AG04450 (cell line): ENCODE measurements around the gene EDC3. TPM values are rescaled to one million over a fixed set of nuclear protein-coding genes. Genes with fewer than 3 reads are reported as not detected.
A peak's percentile ranks its signal among the peaks of the same experiment; 100 is the strongest.
"Not testable (repeated sequence)": the region's sequence is repeated elsewhere in the genome, so short reads cannot be mapped to it uniquely, and the experiment has no call there.

Source experiments
- CTCF ChIA-PET: fragments of 300-600, 350-600 bp; formaldehyde crosslinking; extraction: SDS; loops from one replicate; lab custom pipeline; 2022; ENCODE audit warnings: antibody characterized with exemption, inconsistent platforms; lab: Charles Lee
- POLR2A ChIA-PET: fragments of 350-600 bp; formaldehyde crosslinking; extraction: SDS; loops from one replicate; lab custom pipeline; 2021; ENCODE audit warnings: antibody characterized with exemption, inconsistent platforms; lab: Yijun Ruan, JAX
- DNase-seq: peaks from one replicate; pipeline ENCODE4 v3.0.0-alpha.2; 2011; ENCODE audit warnings: low read depth, low spot score
- H3K27ac ChIP-seq: one replicate; pipeline ENCODE4 v1.5.1; 2012; ENCODE audit warnings: low read depth, low read length, control low read depth
- H3K27me3 ChIP-seq: one replicate; pipeline ENCODE4 v1.6.0; 2012; ENCODE audit warnings: low read length; ENCODE audit not compliant: control insufficient read depth, insufficient read depth
- H3K4me3 ChIP-seq: 2 replicates; pipeline ENCODE4 v1.5.1; 2011; ENCODE audit warnings: mild to moderate bottlenecking, low read depth, low read length, control low read depth
- H3K9me3 ChIP-seq: 2 replicates; pipeline ENCODE4 v1.5.1; 2012; ENCODE audit warnings: low read length; ENCODE audit not compliant: control insufficient read depth, insufficient read depth
- polyA plus RNA-seq: library from polyadenylated mRNA; depleted of rRNA; stranded (reverse); fragments of >200 nt; gene quantifications from 2 replicates; pipeline ENCODE4 v1.2.3, GENCODE V29; 2011
- TF ChIP-seq, protein P1 (sequence below): IDR thresholded peaks from 2 replicates; pipeline ENCODE4 v1.5.1; 2011; ENCODE audit warnings: low read depth, low read length, control low read depth, inconsistent platforms

The EDC3 gene
- polyA plus RNA-seq, 1 experiment, result 37.1 TPM

DNA sequence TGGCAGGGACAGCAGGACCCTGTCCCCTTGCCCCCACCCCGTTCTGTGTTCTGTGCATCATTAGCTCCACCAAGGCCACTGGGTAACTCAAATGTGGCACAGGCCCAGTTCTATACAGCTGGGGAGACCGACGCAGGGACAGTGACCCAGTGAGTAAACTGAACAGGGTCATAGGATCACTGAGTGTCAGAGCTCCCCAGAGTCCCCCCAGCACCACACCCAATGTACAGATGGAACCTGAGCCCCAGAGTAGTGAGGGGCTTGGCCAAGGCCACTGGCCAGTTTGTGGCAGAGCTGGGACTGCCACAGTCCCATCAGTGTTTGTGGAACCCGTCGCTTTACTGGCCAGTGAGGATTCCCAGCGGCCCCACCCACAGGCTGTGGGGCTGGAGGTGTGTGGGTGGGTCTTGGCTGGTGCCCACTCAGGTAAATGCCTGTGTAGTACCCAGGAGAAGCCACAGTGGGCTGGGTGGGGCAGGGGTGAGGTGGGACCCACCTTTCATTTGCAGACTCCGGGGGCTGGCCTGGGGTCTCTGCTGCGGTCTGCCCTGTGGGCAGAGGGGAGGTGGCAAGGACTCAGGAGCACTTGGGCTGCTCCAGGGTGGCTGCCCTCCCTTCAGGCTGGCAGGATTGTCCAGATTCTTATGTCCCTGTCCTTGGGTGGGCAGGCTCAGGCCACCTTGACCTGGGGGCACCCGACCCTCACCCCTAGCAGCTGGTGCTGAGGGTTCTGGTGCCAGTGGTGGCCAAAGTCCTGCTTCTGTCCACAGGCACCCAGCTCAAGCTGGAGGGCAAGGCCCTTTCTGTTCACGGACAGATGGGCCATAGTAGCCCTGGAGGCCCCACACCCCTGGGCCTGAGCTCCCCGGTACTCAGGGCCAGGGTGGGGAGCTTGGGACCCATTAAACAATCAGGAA lies 91.8 kb downstream of the EDC3 start:
- TF ChIP-seq, protein P1, sequence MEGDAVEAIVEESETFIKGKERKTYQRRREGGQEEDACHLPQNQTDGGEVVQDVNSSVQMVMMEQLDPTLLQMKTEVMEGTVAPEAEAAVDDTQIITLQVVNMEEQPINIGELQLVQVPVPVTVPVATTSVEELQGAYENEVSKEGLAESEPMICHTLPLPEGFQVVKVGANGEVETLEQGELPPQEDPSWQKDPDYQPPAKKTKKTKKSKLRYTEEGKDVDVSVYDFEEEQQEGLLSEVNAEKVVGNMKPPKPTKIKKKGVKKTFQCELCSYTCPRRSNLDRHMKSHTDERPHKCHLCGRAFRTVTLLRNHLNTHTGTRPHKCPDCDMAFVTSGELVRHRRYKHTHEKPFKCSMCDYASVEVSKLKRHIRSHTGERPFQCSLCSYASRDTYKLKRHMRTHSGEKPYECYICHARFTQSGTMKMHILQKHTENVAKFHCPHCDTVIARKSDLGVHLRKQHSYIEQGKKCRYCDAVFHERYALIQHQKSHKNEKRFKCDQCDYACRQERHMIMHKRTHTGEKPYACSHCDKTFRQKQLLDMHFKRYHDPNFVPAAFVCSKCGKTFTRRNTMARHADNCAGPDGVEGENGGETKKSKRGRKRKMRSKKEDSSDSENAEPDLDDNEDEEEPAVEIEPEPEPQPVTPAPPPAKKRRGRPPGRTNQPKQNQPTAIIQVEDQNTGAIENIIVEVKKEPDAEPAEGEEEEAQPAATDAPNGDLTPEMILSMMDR, result no peak
- Histone ChIP-seq H3K27ac (no peak overlapping the region), H3K9me3 (no peaks in the 10 kb centered on the region; the same call in 1 of the 2 replicates), H3K4me3 (no peak overlapping the region), H3K27me3 (peaks cover 16% of the 10 kb centered on the region)
- ChIA-PET CTCF (no interaction called here), POLR2A (no interaction called here)
- DNase-seq, result no peak

DNA sequence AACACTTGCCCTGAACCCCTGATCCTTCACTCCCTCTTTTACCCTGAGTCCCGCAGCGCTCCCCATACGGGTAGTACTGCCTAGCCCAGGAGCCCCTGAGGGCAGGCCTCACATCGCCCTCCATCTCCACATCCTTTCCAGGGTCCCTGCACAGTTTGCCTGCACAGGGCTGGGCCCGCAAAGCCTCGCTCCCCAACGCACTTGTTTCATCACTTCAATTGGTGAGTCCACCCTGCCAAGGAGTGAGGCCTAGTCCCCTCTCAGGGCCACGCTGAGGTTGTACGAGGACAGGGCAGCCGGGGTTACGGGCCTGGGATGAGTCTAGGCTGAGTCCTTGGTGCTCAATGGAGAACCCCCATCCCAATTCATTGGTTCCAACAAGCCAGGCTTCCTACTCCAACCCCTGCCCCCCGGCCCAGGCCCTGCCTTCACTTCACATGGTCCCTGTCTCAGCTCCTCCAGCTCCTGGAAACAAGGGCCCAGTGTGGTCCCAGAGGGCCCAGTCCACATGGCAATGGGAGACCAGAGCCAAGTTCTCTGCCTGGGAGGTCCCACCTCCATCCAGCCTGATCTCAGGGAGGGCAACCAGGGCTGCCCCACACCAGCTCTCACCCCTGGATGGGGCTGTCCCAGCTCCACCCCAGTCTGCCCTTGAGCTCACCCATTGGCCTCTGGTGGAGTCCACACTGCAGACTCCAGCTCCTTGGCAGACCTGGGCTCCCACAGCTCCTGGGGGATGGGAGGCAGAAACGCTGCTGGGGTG lies 92.6 kb downstream of the EDC3 start:
- no peak for DNase-seq
- no peak overlapping the region for H3K4me3 ChIP-seq
- no peaks in the 10 kb centered on the region; the same call in 1 of the 2 replicates for H3K9me3 ChIP-seq
- CTCF ChIA-PET, result no interaction called here
- POLR2A ChIA-PET, result no interaction called here
- H3K27me3 ChIP-seq, result peaks cover 8% of the 10 kb centered on the region
- TF ChIP-seq, protein P1, result no peak
- H3K27ac ChIP-seq, result no peak overlapping the region

DNA sequence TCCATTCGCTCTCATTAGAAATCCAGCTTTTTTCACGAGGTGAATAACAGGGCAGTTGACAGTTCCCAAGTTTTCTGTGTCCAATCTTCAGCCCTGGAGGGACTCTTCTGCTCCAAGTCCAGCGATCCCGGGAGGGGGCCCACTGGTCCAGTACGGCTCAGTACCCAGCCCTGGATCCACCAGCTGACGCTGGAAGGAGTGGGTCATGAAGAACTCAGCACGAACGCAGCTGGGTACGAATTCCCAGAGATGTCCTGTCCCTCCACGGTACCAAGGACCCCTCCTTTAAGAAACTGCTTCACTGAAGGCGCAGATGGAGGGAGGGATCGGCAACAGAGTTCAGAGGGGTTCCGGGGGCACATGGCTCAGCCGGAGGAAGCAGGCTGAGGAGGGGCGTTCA lies 96.7 kb downstream of the EDC3 start:
- peak overlapping the region; percentile 75 for H3K4me3 ChIP-seq
- no peak overlapping the region for H3K27ac ChIP-seq
- CTCF ChIA-PET, result interaction anchor here (0.9 to 1.0 kb wide), 2 partner anchors 15 to 22 kb away, joined by 3 to 4 read pairs; no protein-coding TSS in a partner anchor
- TF ChIP-seq, protein P1, result no peak
- POLR2A ChIA-PET, result interaction anchor here (0.6 to 2.0 kb wide), 3 partner anchors 16 to 53 kb away, joined by 3 to 9 read pairs (median 5); partner anchors contain the start of gene CLK3
- H3K9me3 ChIP-seq, result no peaks in the 10 kb centered on the region; the same call in 1 of the 2 replicates
- DNase-seq, result no peak
- H3K27me3 ChIP-seq, result no peaks in the 10 kb centered on the region

DNA sequence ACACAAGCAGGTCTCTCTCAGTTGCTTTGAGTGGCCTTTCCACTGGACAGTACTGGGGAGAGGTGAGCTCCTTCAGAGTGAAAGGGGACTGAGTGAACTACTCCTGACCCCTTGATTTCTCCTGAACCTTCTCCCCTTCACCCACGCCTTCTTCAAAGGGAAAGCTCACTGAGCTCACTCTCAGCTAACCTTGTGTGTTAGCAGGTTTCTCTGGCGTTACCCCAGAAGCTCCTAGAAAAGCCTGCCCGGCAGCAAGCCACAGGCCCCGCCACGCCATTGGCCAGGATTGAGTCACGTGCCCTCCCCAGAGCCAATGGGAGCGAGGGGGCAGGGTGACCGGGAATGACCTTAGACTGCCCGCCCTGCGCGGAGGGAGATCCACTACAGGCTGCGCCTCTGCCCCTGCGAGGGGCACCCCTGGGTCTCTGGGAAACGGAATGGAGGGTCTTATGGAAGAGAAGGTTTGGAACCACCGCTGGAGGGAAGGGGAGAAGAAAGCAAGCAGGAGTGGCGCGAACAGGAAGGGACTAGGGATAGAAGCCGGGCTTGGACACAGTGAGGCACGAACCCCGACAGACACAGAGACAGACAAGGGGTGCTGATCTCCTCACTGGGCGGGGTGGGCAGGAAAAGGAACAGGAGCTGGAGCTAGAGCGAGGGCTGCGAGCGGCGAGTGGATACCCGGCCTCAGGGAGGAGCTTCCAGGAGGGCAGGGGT lies 97.5 kb downstream of the EDC3 start:
- H3K27me3 ChIP-seq, result no peaks in the 10 kb centered on the region
- TF ChIP-seq, protein P1, result no peak
- ChIA-PET POLR2A (interaction anchor here (0.6 to 2.0 kb wide), 4 partner anchors 13 to 560 kb away, joined by 3 to 9 read pairs (median 4); partner anchors contain the start of gene CLK3), CTCF (interaction anchor here (0.9 to 1.1 kb wide), 4 partner anchors 16 to 352 kb away, joined by 3 to 5 read pairs (median 4); no protein-coding TSS in a partner anchor)
- H3K9me3 ChIP-seq, result no peaks in the 10 kb centered on the region; the same call in 1 of the 2 replicates
- no peak for DNase-seq
- peak overlapping the region; percentile 57 for H3K27ac ChIP-seq
- H3K4me3 ChIP-seq, result peak overlapping the region; percentile 75

DNA sequence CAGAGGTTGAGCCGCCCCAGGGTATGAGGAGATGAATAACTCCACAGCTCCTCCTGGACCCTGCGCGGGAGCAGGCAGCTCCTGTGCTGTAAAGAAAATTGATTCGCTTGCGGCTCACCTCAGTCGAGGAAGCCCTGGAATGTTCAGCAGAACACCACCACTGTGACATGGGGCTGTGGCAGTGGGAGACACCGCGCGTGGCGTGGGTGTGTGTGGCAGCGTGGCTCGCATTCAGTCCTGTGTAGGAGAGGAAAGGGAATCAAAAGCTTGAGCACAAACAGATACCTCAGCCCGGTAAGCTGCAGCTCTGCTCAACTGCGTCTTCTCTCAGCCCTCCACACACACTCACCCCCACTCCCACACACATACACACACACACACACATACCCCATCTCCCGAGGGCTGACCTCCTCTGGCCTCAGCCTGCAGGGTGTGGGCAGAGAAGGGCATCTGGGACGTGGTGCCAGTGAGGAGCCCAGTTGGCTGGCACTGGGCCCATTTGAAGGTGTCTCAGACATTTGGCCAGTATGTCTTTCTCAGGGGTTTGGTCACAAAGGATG lies 98.6 kb downstream of the EDC3 start:
- H3K9me3 ChIP-seq, H3K27ac ChIP-seq, DNase-seq, H3K27me3 ChIP-seq, H3K4me3 ChIP-seq: not testable (repeated sequence)
- ChIA-PET POLR2A (interaction anchor here (1.9 to 2.0 kb wide), 2 partner anchors 18 to 51 kb away, joined by 5 to 9 read pairs; partner anchors contain the start of gene CLK3), CTCF (interaction anchor here (1.1 kb wide), 1 partner anchor 353 kb away, joined by 3 read pairs; no protein-coding TSS in a partner anchor)

DNA sequence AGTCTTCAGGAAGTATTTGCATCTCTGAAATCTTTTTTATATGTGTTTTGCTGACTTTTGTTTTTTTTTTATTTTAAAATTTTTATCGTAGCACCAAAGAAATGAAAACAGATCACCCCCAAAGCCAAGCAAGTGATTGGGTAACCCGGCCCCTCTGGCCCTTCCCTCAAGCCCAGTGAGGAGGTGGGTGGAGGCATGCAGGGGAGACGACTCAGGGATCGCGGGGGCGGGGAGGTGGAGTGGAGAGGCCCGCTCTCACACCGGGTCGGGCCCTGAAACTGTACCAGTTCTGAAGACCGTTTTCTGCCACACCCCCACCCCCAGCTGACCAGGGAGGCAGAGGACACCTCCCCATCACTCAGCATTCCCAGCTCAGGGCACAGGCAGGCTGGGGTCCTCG lies 99.1 kb downstream of the EDC3 start:
- H3K4me3 ChIP-seq, H3K9me3 ChIP-seq, CTCF ChIA-PET, H3K27ac ChIP-seq, H3K27me3 ChIP-seq, DNase-seq, POLR2A ChIA-PET: not testable (repeated sequence)
